CD4-positive, alpha-beta T cell treated with Interferon alpha-2 for 1 hour (primary cell): Measurements from ENCODE around the gene EVI2B.
"Not testable (repeated sequence)": the region's sequence is repeated elsewhere in the genome, so short reads cannot be mapped to it uniquely, and the experiment has no call there.

Source experiments
- DNase-seq, 2 donors: peaks; one replicate each; pipeline ENCODE4 v3.0.0-alpha.2; 2020 to 2022

The EVI2B gene

GRCh38 chr17:31313982-31314781 lies at the start of gene EVI2B:
Gene EVI2B (minus strand): TSS chr17:31314054. CDS start chr17:31305609, 8,445 bp downstream.
- peak in 1 of 2 donors; percentile 65 for DNase-seq

- DNase-seq = no peak
These were observed 44.1 kb upstream of the EVI2B start for GRCh38 chr17:31357839-31358394.

- no peak for DNase-seq
These were observed 43.2 kb upstream of the EVI2B start for GRCh38 chr17:31357091-31357490.

- DNase-seq = no peak
These were observed 42.1 kb upstream of the EVI2B start for GRCh38 chr17:31355935-31356334.

GRCh38 chr17:31349454-31349853 lies 35.6 kb upstream of the EVI2B start:
- DNase-seq = no peak

- DNase-seq = not testable (repeated sequence)
These were observed 31.4 kb upstream of the EVI2B start for GRCh38 chr17:31345191-31345747.

GRCh38 chr17:31339906-31340661 lies 26.2 kb upstream of the EVI2B start:
- no peak for DNase-seq

- DNase-seq = no peak
These were observed 15.4 kb upstream of the EVI2B start for GRCh38 chr17:31329221-31329620.

GRCh38 chr17:31328160-31328535 lies 14.3 kb upstream of the EVI2B start:
- DNase-seq = no peak

- no peak for DNase-seq
These were observed 13.8 kb upstream of the EVI2B start for GRCh38 chr17:31327534-31328159.

- DNase-seq = no peak
These were observed 9.7 kb upstream of the EVI2B start for GRCh38 chr17:31323551-31323950.

- peak; percentile 37 to 67 for DNase-seq
These were observed 8.1 kb upstream of the EVI2B start for GRCh38 chr17:31321966-31322365.

GRCh38 chr17:31321481-31321880 lies 7.6 kb upstream of the EVI2B start, which contains the start of gene EVI2A:
Gene EVI2A (minus strand): TSS chr17:31321622. CDS start chr17:31319013, 2,609 bp downstream.
- peak; percentile 89 to 93 for DNase-seq

- DNase-seq = peak in 1 of 2 donors; percentile 43
These were observed 6.9 kb upstream of the EVI2B start for GRCh38 chr17:31320791-31321190.

- DNase-seq = peak in 1 of 2 donors; percentile 59
These were observed 6.4 kb upstream of the EVI2B start for GRCh38 chr17:31320241-31320640.

- DNase-seq = peak in 1 of 2 donors; percentile 67
These were observed 5.2 kb upstream of the EVI2B start for GRCh38 chr17:31318851-31319661.

- DNase-seq = peak; percentile 67 to 74
These were observed 4.5 kb upstream of the EVI2B start for GRCh38 chr17:31318298-31318801.

- DNase-seq = no peak
These were observed 887 bp upstream of the EVI2B start for GRCh38 chr17:31314782-31315100.

GRCh38 chr17:31312223-31312622 lies 1.6 kb downstream of the EVI2B start:
- peak; percentile 48 to 58 for DNase-seq

- peak in 1 of 2 donors; percentile 26 for DNase-seq
These were observed 2.3 kb downstream of the EVI2B start for GRCh38 chr17:31311526-31311925.

GRCh38 chr17:31310886-31311285 lies 3.0 kb downstream of the EVI2B start:
- DNase-seq = peak in 1 of 2 donors; percentile 36

- DNase-seq = peak; percentile 76 to 83
These were observed 3.6 kb downstream of the EVI2B start for GRCh38 chr17:31310260-31310659.
